GM18511 (cell line): ENCODE data around the gene NEK11.

Source experiments
- ATAC-seq: cut with Tn5 transposase; IDR thresholded peaks from one replicate; pipeline ENCODE4 v1.9.1; 2021; ENCODE audit warnings: mild to moderate bottlenecking, moderate library complexity; ENCODE audit not compliant: unreplicated experiment

NEK11 gene

DNA sequence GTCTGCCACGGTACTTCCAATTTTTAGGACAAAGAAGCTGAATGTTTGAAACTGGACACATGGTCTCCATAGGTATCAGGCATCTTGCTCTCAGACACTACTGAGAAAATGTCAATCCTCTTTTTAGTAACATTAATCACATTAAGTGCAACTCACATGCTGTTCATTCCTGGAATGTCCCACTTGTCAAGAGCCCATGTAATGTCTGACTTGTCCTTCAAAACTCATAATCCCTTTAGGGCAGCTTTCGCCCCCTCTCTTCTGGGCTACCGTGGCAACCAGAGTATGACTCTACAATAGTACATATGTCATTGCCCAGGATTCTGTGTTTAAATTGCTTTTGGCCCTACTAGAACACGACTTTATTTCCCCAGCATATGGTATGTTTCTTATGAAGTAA lies 367.2 kb downstream of the NEK11 start:
- no peak for ATAC-seq

DNA sequence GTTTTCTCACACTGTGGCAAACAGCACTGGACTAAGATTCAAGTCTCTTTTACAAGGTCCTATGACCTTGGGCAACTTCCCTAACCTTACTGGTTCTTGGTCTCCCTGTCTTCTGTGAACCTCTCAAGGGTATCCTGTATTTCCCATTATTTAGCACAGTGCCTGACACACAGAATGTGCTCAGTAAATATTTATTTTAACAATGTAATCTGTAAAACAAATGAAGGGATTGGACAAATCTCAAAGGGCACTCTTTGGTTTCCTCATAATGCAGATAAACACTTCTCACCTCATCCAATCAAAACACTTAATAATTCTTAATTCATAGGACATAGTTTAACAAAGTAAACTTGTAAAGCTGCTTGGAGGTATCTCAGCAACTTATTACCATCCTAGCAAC lies 367.7 kb downstream of the NEK11 start:
- no peak for ATAC-seq

DNA sequence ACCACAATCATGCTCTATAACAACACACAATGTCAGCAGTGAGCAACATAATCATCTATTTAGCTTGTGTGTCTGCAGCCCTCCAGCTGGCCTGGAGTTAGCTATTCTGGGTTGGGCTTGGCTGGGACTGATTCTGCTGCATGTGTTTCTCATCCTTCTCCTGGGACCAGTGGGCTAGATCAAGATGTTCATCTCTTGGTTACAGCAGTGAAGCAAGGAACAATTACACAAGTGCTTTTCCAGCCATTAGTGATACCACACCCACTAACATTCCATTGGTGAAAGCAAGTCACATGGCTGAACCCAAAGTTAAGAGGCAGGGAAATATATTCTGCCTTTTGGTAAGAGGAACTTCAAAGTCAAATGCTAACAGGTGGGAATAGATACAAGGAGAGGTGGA lies 369.5 kb downstream of the NEK11 start:
- ATAC-seq, result no peak

DNA sequence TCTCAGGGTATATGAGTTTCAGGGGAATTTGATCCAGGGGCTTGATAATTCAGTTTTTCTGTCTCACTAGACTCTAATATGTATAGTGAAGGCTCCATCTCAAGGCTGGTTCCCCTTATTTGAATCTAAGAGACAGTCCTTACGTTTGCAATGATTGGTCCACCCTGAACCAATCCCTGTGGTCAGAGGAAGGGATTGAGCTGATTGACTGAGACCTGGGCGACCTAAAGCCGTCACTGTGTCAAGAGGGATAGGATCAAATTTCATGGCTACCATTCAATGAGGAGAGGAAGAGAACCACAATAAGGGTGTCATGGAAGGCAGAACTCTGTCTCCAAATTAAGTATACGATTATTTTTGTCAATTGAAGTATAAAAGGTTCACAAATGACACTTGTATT lies 371.2 kb downstream of the NEK11 start:
- no peak for ATAC-seq
